GM21723 (cell line): ENCODE results near the gene LYZ.
A peak's percentile ranks its signal among the peaks of the same experiment; 100 is the strongest.
"Not testable (repeated sequence)": the region's sequence is repeated elsewhere in the genome, so short reads cannot be mapped to it uniquely, and the experiment has no call there.

Experiments
- ATAC-seq: cut with Tn5 transposase; IDR thresholded peaks from one replicate; pipeline ENCODE4 v1.9.1; 2021; ENCODE audit warnings: mild to moderate bottlenecking, moderate library complexity; ENCODE audit not compliant: unreplicated experiment

LYZ gene

DNA sequence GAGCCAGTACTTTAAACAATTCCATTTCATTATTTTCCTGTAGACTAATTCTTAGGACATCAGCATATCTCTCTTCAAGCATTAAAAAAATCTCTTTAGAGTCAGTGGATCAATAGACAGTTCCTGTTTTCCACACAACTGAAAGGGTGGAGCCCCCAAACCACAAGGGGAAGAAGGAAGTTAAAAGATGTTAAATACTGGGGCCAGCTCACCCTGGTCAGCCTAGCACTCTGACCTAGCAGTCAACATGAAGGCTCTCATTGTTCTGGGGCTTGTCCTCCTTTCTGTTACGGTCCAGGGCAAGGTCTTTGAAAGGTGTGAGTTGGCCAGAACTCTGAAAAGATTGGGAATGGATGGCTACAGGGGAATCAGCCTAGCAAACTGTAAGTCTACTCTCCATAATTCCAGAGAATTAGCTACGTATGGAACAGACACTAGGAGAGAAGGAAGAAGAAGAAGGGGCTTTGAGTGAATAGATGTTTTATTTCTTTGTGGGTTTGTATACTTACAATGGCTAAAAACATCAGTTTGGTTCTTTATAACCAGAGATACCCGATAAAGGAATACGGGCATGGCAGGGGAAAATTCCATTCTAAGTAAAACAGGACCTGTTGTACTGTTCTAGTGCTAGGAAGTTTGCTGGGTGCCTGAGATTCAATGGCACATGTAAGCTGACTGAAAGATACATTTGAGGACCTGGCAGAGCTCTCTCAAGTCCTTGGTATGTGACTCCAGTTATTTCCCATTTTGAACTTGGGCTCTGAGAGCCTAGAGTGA is at the start of gene LYZ:
Gene LYZ, plus strand, starts transcription at position 220 of the 777 bp plus-strand sequence. Its CDS starts 28 bp downstream, at position 248.
- no peak for ATAC-seq

DNA sequence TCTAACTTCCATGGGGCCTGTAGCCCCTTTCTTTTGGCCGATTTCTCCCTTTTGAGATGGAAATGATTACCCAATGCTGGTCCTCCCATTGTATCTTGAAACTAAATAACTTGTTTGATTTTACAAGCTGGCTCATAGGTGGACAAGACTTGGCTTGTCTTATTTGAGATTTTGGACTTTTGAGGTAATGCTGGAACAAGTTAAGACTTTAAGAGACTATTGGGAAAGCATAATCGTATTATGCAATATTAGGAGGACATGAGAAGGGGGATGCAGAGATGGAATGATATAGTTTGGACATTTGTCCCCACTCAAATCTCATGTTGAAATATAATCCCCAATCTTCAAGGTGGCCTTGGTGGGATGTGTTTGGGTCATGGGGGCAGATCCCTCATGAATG is 49.2 kb upstream of the LYZ start:
- no peak for ATAC-seq

DNA sequence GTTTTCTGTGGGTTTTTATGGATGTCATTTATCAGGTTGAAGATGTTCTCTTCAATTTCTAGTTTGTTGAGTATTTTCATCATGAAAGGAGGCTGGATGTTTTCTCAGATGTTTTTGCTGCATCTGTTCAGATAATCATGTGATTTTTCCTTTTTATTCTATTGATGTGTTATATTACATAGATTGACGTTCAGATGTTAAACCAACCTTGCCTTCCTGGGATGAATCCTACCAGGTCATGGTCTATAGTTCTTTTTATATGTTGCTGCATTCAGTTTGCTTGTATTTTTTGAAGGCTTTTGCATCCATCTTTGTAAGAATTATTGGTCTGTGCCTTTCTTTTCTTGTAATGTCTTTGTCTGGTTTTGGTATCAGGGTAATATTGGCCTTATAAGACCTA is 43.9 kb upstream of the LYZ start:
- ATAC-seq = no peak

DNA sequence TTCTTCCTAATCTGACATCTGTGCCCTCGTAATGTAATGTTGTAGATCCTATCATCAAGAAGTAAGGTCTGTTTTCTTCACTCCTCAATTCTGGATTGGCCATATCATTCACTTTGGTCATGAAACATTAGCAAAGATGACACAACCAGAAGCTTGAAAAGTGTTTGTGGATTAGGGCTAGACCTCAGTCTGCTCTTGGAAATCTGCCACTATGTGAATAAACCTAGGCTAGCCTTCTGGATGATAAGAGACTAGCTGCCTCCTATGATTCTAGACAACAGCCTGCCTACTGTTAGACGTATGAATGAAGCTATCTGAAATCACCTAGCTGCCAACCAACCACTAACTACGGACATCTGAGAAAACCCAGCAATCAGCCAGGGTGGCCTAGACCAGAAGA is 38.7 kb upstream of the LYZ start:
- ATAC-seq = no peak

DNA sequence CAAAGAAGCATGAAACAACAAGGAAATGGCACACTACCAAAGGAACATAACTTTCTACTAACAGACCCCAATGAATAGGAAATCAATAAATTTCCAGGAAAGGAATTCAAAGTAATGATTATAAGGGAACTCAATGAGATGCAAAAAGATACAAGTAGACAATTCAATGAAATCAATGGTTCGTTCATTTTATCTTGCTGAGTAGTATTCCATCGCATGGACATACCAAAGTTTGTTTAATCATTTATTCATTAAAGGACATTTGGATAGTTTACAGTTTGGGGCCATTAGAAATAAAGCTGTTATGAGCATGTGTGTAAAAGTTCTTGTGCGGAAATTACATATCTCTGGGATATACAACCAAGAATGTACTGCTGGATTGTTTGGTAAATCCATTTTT is 35.0 kb upstream of the LYZ start:
- no peak for ATAC-seq

DNA sequence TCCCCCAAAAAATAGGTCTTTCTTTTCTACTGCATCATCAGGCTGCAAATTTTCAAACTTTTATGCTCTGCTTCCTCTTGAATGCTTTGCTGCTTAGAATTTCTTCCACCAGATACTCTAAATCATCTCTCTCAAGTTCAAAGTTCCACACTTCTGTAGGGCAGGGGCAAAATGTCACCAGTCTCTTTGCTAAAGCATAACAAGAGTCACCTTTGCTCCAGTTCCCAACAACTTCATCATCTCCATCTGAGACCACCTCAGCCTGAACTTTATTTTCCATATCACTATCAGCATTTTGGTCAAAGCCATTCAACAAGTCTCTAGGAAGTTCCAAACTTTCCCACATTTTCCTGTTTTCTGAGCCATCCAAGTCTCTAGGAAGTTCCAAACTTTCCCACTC is 31.4 kb upstream of the LYZ start:
- ATAC-seq = not testable (repeated sequence)

DNA sequence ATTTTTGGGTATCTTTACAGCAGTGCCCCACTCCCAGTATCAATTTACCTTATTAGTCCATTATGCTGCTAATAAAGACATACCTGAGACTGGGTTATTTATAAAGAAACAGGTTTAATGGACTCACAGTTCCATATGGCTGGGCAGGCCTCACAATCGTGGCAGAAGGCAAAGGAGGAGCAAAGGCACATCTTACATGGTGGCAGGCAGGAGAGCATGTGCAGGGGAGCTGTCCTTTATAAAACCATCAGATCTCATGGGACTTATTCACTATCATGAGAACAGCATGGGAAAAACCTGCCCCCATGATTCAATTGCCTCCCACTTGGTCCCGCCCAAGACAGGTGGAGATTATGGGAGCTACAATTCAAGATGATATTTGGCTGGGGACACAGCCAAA is 30.9 kb upstream of the LYZ start:
- ATAC-seq = not testable (repeated sequence)

DNA sequence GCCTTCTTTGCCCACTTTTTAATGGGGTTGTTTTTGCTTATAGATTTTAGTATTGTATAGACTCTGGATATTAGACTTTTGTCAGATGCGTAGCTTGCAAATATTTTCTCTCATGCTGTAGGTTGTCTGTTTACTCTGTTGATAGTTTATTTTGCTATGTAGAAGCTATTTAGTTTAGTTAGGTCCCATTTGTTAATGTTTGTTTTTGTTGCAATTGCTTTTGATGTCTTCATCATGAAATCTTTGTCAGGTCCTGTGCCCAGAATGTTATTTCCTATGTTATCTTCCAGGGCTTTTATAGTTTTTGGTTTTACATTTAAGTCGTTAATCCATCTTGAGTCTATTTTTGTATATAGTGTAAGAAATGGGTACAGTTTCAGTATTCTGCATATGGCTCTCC is 30.0 kb upstream of the LYZ start:
- no peak for ATAC-seq

DNA sequence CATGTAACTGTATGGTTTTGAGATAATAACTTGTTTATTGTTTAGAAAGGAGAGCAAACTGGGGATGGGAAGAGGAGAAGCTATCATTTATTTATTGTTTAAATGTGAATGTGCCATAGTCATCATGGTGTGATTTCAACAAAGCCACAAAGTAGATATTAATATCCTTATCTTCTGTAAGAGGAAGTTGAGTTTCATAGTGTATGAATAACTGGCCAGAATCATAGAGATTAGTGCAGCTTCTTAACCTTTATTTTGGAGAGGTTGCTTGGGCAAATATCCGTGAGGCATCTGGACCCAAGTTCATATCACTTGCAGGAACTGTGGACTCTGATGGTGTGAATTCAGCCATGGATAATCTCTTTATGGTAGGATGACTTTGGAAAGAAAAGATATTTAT is 26.8 kb upstream of the LYZ start:
- no peak for ATAC-seq

DNA sequence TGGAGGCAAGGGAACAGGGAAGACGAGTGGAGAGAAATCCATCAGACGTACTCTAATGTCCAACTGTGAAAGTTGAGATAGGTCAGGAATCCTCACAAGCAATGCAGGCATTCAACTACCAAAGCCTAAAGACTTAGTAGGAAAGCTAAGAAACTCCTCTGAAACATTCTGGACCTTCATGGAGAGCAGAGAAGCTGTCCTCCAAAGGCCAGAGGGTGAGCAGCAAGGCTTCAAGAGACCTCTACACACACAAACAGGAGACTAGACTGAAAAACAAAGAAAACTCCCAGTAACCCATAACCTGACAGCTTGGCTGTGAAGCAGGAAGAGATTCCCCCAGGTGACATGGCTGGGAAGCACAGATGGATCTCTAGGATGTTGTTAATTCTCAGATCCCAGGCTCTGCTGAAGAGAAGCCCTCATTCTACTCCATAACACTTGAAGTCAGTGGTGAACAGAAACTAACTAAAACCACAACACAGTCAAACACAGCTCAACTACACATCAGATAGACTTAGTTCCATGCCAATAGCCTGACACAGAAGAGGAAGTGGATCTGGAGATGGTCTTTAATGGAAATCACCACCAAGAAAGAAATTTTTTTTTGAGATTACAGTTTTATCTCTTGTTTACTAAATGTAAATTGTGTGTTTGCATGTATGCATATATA is 23.2 kb upstream of the LYZ start:
- peak; percentile 91 for ATAC-seq

DNA sequence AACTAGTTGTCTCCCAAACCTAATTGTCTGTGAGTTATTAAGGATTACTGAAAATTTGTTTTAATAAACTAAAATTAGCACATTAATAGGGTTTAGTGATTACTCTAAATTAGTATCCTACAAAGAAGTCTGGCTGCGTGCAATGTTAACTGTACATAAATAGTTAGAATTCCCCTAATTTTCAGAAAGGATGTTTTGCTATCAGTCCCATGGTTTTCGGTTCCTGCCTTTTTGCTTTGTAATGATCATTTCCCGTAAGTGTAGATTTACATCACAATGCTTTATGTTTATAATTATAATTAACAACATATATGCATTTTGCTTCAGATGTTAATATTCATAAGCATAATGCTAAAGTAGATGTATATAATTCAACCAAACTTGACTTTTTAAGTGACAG is 19.8 kb upstream of the LYZ start:
- no peak for ATAC-seq

DNA sequence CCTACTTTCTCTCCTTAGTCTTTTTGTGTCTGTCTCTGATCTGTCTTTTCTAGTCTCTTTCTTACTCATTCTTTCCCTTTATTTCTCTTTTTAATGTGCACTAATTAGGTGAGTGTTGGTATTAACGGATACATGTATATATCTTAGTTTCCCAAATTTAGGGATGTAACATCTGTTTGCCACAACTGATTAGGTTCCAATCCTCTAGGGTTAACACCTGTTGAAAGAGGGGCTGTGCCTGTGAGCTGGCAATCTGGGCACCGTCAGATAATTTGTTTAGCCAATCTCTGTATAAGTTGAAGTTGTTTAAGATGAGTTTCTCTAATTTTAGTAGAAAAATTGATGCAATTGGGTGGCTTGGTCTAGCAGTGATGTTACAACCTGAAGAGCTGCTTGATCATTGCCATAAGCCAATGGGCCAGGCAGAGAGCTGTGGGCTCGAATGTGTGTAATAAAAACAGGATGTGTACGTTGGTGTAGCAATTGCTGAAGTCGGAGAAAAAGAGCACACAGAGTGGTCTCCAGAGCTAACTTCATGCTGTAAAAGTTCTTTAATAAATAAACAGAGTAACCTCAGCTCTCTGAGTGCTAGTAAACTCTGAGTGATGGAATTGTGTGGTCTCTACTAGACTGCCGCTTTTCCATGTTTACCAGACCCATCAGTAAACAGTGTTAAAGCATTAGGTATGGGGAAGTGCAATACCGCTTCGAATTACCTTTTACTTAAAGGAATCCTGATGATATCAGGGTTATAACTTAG is 18.3 kb upstream of the LYZ start:
- no peak for ATAC-seq

DNA sequence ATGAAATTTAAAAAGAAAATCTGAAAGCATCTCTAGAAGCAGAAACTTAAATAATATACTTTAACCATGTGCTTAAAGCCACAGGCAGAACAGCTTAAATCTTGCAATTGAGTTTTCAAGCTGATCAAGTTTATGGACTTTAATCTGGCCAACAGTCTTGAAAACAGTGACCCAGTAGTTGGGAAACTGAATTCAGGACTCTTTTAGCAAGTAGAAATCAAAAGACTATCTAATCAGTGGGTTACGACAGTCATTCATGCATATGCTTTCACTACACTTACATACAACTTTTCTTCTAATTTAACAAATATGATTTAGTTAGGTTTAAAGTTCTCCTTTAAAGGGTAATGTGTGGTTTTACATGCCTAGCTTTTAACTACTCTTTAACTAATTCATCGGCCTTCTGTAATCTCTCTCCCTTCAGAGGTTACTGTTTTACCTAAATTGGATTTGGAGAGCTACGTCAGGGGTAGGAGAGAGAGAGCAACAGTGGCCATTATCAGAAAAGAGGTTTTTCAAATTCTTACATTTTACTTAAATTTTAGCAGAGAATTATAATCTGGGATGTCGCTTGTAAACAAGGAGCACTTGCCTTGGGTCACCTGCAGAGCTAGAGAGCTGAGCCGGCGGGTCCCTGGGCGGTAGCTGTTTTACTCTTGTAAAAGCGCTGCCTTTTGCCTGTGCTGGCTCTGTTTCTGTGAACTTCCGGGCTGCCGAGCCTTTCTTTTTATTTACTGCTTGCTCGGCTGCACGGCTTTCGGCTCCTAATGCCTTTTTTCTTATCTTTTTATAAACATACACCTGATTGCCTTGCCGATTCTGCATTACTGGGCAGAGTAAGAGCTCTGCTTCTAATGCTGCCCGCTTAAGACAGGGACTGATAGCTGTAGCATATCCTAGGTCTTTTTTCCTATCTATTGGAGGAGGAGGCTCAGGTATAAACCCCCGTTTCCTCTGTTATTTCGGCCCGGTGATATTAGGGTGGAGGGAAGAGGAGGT is 17.4 kb upstream of the LYZ start:
- peak; percentile 88 for ATAC-seq

DNA sequence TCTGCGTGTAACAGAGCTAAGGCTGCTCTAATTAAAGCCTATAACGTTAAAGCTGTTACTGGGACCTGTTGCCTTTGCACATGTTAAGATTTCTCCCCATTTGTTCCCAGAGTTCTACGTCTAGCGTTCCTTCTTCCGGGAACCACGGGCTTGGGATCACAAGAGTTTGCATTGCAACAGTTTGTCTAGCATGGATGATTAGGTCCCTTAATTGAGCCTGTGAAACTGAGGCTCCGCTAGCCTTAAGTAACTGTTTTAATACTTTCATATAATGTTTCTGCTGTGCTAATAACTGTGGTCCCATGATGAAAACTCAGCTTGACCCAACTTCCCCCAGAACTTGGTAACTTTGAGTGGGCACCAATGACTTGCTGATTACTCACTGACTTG is 16.7 kb upstream of the LYZ start:
- ATAC-seq = no peak

DNA sequence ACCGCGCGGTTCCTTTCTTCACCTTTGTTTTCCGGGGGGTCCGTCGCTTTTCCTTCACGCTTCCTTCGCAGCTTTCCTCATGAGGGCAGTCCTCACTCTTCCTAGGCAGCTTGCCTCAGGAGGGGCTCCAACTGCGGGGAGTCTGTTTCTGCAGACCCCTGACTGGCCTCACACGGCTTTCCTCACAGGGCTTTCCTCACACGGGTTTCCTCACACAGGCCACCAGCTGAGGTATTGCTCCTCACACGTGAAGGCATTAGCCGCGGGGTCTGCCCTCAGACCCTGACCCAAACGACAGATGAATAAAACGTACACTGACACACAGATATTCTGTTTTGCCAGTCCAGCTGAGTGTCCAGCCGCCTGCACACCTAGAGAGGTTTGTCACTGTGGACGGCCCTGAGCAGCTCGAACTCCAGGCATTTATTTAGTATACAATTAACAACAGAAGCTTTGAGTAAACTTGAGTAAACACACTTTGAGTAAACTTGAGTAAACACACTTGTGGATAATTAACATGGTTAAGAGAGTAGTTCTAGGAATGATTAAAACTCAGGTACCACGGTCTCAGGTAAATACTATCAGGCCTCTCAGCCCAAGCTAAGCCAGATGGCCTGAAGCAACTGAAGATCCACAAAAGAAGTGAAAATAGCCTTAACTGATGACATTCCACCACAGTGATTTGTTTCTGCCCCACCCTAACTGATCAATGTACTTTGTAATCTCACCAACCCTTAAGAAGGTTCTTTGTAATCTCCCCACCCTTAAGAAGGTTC is 16.1 kb upstream of the LYZ start:
- ATAC-seq = no peak

DNA sequence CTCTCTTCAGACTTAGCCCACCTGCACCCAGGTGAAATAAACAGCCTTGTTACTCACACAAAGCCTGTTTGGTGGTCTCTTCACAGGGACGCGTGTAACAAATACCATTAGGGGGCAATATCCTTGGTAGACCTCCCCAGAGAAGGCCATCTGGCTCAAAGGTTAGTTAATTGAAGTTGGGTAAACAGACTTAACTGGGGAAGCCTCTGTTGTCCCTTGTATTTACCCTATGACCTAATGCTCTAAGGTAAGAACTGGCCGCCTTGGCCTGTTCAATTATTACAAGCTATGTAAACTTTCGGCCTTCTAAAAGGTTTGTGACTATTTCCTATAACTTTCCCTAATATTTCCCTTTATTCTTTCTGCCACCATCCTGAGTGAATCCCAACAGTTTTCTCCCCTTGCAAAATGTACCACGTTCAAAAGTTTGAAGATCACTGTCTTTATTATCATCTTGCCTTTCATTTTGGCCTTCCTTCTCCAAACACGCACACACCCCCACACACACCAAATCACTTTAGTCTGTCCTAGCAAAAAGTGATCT is 15.3 kb upstream of the LYZ start:
- no peak for ATAC-seq

DNA sequence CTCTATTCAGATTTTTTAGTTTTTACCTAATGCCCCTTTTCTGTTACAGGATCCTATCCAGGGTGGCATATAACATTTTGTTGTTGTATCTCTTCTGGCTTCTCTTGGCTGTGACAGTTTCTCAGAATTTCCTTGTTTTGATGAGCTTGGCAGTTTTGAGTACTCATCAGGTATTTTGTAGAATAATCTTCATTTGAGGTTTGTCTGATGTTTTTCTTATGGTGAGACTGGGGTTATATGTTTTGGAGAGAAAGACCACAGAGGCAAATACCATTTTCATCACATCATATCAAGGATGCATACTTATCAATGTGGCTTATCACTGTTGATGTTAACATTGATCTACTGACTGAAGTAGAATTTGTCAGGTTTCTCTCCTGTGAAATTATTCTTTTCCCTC is 14.0 kb upstream of the LYZ start:
- ATAC-seq = no peak

DNA sequence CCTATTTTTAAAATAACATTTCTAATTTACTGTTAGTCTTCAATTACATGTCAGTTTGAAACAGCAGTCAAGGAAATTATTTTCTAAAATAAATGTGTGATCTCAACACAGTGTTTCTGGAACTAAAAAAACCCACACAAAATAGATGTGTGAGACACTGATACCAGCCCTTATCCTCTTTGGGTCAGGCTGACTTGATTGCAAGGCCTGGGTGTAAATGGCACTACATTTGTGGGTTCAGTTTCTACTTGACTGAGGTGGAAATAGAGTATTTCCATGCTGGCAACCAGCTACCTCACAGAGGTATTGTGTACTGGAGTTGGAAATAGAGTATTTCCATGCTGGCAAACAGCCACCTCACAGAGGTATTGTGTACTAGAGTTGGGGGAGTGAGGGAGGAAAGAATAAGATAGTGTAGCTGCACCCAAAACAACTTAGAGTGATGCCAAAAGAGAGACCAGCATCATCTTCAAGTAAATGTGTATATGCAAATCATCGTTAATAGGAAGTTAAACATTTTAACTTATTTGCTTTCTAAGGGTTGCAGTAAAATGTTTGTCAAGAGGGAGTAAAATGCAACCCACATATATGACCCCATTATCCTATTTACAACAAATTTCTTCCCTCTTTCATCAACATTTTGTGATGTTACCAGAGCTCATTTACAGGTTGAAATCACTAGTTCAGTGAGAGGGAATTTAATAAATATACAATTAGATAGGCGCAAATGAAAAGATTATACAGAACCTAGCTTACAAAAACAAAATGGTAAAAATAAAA is 10.7 kb upstream of the LYZ start:
- no peak for ATAC-seq
